GM19438 (cell line): ENCODE data around the gene COL23A1.

ENCODE experiments used
- ATAC-seq: cut with Tn5 transposase; IDR thresholded peaks from one replicate; pipeline ENCODE4 v1.9.1; 2021; ENCODE audit warnings: low read depth; ENCODE audit not compliant: unreplicated experiment

COL23A1 gene

DNA sequence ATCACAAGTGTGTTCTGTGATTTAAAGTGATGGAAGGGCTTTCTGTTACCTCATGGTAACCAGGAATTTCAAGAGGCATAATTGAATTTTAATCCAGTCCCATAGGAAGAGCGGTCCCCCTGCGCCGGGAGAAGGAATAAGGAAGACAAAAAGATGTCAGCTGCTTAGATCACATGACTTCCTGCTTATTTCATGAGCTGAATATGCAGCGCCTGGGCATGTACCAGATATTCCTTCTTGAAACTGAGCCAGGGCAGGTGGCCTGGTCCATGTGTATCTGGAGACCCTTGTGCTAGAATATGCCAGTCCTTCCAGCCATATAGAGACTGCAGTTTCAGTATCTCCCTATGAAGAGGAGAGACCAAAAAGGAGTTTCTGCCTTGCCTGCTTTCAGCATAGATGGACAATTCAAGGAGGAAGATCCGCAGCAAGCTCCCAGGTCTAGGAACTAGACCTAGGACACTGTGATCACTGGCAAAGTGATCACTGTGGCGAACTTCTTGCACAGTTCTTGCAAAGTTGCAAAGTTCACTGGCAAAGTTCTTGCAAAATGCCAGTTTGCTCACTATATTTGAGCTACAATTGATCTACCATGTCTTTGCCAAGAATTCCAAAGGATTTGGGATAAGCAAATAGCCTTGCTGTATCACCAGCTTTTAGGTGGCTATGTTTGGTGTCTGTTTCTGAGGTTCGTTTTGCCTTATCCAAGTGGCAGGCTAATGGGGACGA lies 254.7 kb downstream of the COL23A1 start:
- ATAC-seq: no peak

DNA sequence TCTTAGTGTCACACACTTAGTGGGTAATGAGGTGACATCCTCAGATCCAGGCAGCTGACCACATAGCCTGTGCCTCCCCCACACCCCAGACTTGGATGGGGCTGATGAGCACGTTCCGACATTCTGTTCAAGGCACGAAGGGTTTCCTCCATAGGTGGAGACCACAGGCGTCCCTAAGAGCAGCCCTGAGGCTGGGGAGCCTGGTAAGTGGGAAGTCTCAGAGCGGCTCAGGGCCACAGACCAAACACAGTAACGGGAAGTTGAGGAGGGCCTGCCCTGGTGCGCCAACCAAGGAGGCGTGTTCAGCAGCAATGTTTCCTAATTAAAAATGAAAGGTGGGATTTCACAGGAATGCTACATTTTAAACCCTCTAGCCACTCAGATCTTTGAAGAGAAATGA lies 255.3 kb downstream of the COL23A1 start:
- no peak for ATAC-seq

GRCh38 chr5:178333821-178334481 lies 256.2 kb downstream of the COL23A1 start:
- no peak for ATAC-seq

- no peak for ATAC-seq
Observed at GRCh38 chr5:178332210-178332641, 258.0 kb downstream of the COL23A1 start.

GRCh38 chr5:178331491-178331996 lies 258.6 kb downstream of the COL23A1 start:
- no peak for ATAC-seq

- ATAC-seq: no peak
Observed at GRCh38 chr5:178330791-178331404, 259.3 kb downstream of the COL23A1 start.

GRCh38 chr5:178328826-178329730 lies 261.1 kb downstream of the COL23A1 start:
- no peak for ATAC-seq

- no peak for ATAC-seq
Observed at GRCh38 chr5:178327931-178328711, 262.1 kb downstream of the COL23A1 start.

- ATAC-seq: no peak
Observed at GRCh38 chr5:178327446-178327845, 262.7 kb downstream of the COL23A1 start.

DNA sequence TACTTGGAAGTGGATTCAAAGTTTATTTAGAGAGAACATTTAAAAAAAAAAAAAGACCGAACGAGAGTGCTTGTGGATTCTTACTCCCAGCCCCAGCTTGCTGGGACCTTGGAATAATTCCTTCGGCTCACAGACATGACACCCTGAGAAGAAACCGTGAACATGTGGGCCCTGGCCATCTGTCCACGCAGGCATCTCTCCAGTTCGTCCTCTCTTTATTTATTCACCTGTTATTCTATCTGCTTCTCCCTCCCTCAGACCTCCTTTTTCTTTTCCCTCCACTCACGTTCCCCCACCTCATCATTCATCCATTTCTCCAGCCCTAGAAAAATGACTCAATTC lies 263.8 kb downstream of the COL23A1 start:
- ATAC-seq: no peak

GRCh38 chr5:178325679-178326373 lies 264.4 kb downstream of the COL23A1 start:
- ATAC-seq: no peak

- no peak for ATAC-seq
Observed at GRCh38 chr5:178325311-178325678, 264.9 kb downstream of the COL23A1 start.

DNA sequence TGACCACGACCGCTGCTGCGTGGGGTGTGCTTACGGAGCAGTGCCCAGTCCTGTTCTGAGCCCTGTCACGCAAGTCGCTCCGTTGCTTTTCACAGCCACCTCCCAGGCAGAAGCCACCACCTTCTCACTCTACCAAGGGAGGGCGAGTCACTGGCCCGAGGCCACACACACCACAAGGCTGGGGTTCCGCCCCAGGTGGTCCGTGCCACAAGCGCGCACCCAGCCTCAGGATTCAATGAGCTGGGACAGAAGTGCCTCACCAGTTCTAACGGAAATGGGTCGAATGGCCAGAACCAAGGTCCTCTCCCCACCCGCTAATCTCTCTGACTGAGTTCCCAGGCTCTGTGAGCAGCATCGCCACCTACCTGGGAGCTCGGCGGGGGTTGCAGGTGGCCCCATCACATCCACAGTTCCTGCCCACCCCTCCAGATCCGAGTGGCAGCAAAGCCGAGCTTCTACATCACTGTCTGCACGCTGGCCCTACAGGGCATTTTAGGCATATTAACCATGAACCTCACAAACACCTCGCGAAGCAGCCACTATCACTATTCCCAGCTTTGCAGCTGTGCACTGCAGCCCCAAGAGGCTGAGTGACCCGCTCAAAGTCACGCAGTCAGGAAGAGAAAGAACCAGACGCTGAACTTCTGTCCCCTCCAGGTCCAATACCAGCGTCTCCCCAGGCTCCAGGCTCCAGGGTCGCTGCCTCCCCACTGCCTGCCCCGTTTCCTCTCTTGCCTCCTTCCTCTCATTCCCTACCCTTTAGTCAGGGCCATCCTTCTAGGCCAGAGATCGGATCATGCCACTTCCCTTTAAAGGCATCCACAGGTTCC lies 265.5 kb downstream of the COL23A1 start:
- peak; percentile 71 for ATAC-seq

GRCh38 chr5:178323961-178324360 lies 266.2 kb downstream of the COL23A1 start:
- peak; percentile 49 for ATAC-seq

- ATAC-seq: peak; percentile 10
Observed at GRCh38 chr5:178323541-178323865, 266.7 kb downstream of the COL23A1 start.

DNA sequence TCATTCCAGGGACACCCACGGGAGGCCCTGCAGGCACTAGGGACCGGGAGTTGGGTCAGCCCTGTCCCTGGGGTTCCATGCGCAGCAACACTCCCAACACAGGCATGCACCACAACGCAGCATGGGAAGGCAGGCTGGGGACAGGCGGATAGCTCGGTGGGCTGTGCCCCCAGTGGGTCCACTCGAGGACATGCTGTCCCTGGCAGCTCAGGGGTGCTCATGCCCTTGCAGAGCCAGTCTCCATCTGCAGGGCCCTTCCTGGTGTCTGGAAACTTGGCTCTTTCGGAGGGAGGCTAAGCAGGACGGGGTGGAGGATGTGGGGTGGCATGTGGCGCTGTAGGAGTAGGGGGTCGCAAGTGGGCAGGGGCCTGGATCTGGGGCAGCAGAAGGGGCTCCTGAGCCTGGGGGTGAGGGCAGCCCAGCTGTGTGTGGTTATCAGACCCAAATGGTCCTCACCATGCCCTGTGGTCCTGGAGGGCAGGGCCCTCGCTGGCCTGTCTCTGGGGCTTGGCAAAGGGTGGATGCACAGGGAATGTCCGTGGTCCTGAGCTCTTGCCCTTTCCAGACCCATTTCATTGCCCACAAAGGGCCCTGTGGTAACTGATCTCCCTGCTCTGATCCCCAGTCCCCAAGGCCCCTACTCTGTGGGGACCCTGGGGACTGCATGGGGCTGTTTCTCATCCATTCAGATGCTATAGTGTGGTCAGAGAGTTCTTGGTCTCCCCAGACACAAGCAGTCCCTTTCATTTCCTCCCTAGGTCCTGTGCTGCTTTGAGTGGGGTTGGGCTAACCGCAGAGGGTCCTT lies 267.3 kb downstream of the COL23A1 start:
- peak; percentile 34 for ATAC-seq

- ATAC-seq: no peak
Observed at GRCh38 chr5:178320281-178320855, 269.8 kb downstream of the COL23A1 start.
